WTC11 (cell line): ENCODE data around the gene RIF1. TPM values are rescaled to one million over a fixed set of nuclear protein-coding genes. Genes with fewer than 3 reads are reported as not detected.
"Not testable (repeated sequence)": the region's sequence is repeated elsewhere in the genome, so short reads cannot be mapped to it uniquely, and the experiment has no call there.

Experiments used
- ATAC-seq: fragments of 200-7000 bp; cut with Tn5 transposase; 2 replicates; pipeline ENCODE4 v1.10.0; 2021; ENCODE audit warnings: mild to moderate bottlenecking, moderate library complexity
- CTCF ChIA-PET: fragments of 300-600 bp; sonication (Branson Sonifier 250); formaldehyde crosslinking; loops from one replicate; lab custom pipeline; 2021; ENCODE audit warnings: antibody characterized with exemption; lab: Charles Lee
- POLR2A ChIA-PET: fragments of 350-600 bp; sonication (Branson Sonifier 250); formaldehyde crosslinking; loops from one replicate; lab custom pipeline; 2021; ENCODE audit warnings: antibody characterized with exemption; lab: Charles Lee
- DNase-seq: peaks from one replicate; pipeline ENCODE4 v3.0.0; 2021; ENCODE audit warnings: low spot score
- H3K27ac Mint-ChIP-seq: 2 replicates; pipeline ENCODE4 v1.8.0; 2021; ENCODE audit warnings: mixed read lengths
- H3K27me3 Mint-ChIP-seq: 2 replicates; pipeline ENCODE4 v1.8.0; 2021; ENCODE audit warnings: low read depth, mild to moderate bottlenecking, moderate library complexity, mixed read lengths
- H3K36me3 Mint-ChIP-seq: 2 replicates; pipeline ENCODE4 v1.8.0; 2021; ENCODE audit warnings: mixed read lengths
- H3K4me1 Mint-ChIP-seq: 2 replicates; pipeline ENCODE4 v1.8.0; 2022; ENCODE audit warnings: mixed read lengths
- H3K4me3 Mint-ChIP-seq: 2 replicates; pipeline ENCODE4 v1.8.0; 2021; ENCODE audit warnings: mild to moderate bottlenecking, moderate library complexity, mixed read lengths
- H3K9me3 Mint-ChIP-seq: 2 replicates; pipeline ENCODE4 v1.8.0; 2021; ENCODE audit warnings: mixed read lengths
- ATF6 ChIP-seq: sonication (generic); formaldehyde crosslinking; IDR thresholded peaks from 2 replicates; pipeline ENCODE4 v1.8.1; 2023; ENCODE audit warnings: mild to moderate bottlenecking, missing genetic modification reagents
- CDX4 ChIP-seq: fragments of 250-450 bp; sonication (Bioruptor Pico); IDR thresholded peaks from 2 replicates; pipeline ENCODE4 v1.9.0; 2021; ENCODE audit warnings: moderate library complexity, mild to moderate bottlenecking, inconsistent platforms, borderline replicate concordance
- CREM ChIP-seq: sonication (generic); formaldehyde crosslinking; IDR thresholded peaks from 2 replicates; pipeline ENCODE4 v1.8.1; 2022; ENCODE audit warnings: mild to moderate bottlenecking, missing genetic modification reagents, moderate library complexity
- GTF2I ChIP-seq: fragments of 250-450 bp; sonication (Bioruptor Pico); conservative IDR thresholded peaks from 2 replicates; pipeline ENCODE4 v1.4.0; 2021; ENCODE audit warnings: mild to moderate bottlenecking
- IRF1 ChIP-seq: sonication (generic); formaldehyde crosslinking; IDR thresholded peaks from 2 replicates; pipeline ENCODE4 v1.8.0; 2023; ENCODE audit warnings: missing genetic modification reagents
- IRF2 ChIP-seq: sonication (generic); formaldehyde crosslinking; IDR thresholded peaks from 2 replicates; pipeline ENCODE4 v1.8.0; 2022; ENCODE audit warnings: low read depth, missing genetic modification reagents, borderline replicate concordance
- NFE2L1 ChIP-seq: sonication (generic); formaldehyde crosslinking; IDR thresholded peaks from 2 replicates; pipeline ENCODE4 v1.8.1; 2023; ENCODE audit warnings: missing genetic modification reagents
- NR1H2 ChIP-seq: sonication (generic); formaldehyde crosslinking; IDR thresholded peaks from 2 replicates; pipeline ENCODE4 v1.9.0; 2021; ENCODE audit warnings: mild to moderate bottlenecking, moderate library complexity, missing genetic modification reagents
- PRRX2 ChIP-seq: fragments of 250-450 bp; sonication (Bioruptor Pico); IDR thresholded peaks from 2 replicates; pipeline ENCODE4 v1.8.0; 2021; ENCODE audit warnings: mild to moderate bottlenecking
- SOX15 ChIP-seq: fragments of 250-450 bp; sonication (Bioruptor Pico); IDR thresholded peaks from 2 replicates; pipeline ENCODE4 v1.9.0; 2021; ENCODE audit warnings: mild to moderate bottlenecking
- TEAD1 ChIP-seq: sonication (generic); formaldehyde crosslinking; IDR thresholded peaks from 2 replicates; pipeline ENCODE4 v1.8.0; 2022; ENCODE audit warnings: mild to moderate bottlenecking, missing genetic modification reagents
- ZNF232 ChIP-seq: sonication (generic); formaldehyde crosslinking; IDR thresholded peaks from 2 replicates; pipeline ENCODE4 v1.8.0; 2022; ENCODE audit warnings: mild to moderate bottlenecking, missing genetic modification reagents
- ZNF416 ChIP-seq: fragments of 250-450 bp; sonication (Bioruptor Pico); IDR thresholded peaks from 2 replicates; pipeline ENCODE4 v1.9.0; 2021; ENCODE audit warnings: mild to moderate bottlenecking, inconsistent platforms
- ZNF512 ChIP-seq: sonication (generic); formaldehyde crosslinking; IDR thresholded peaks from 2 replicates; pipeline ENCODE4 v1.8.1; 2022; ENCODE audit warnings: missing genetic modification reagents, borderline replicate concordance
- ZSCAN18 ChIP-seq: fragments of 250-450 bp; sonication (Bioruptor Pico); IDR thresholded peaks from 2 replicates; pipeline ENCODE4 v2.1.2; 2022; ENCODE audit warnings: mild to moderate bottlenecking, moderate library complexity
- total RNA-seq: library from RNA; stranded (reverse); gene quantifications from 3 replicates; pipeline ENCODE4 v1.2.3, GENCODE V29; 2021

Gene RIF1
- total RNA-seq, 1 experiment from 2014 or later = 96.9 TPM

GRCh38 chr2:151421681-151422080, 12.0 kb downstream of the RIF1 start:
- CTCF ChIA-PET = not testable (repeated sequence)

GRCh38 chr2:151422917-151423439, 13.3 kb downstream of the RIF1 start:
- Mint-ChIP-seq H3K4me3 (no peak overlapping the region), H3K4me1 (no peaks in the 10 kb centered on the region), H3K27me3 (no peaks in the 10 kb centered on the region; the same call in 1 of the 2 replicates), H3K36me3 (peaks cover 74% of the 10 kb centered on the region), H3K9me3 (no peaks in the 10 kb centered on the region), H3K27ac (no peak overlapping the region)
- TF ChIP-seq ZSCAN18 (CRISPR knock-in tag) (no peak), NFE2L1 (no peak), ZNF232 (CRISPR knock-in tag) (no peak), CDX4 (CRISPR knock-in tag) (no peak), ATF6 (CRISPR knock-in tag) (no peak), NR1H2 (CRISPR knock-in tag) (no peak), GTF2I (CRISPR knock-in tag) (no peak), SOX15 (CRISPR knock-in tag) (no peak), PRRX2 (CRISPR knock-in tag) (no peak), ZNF416 (CRISPR knock-in tag) (no peak)
- ATAC-seq (no peak), DNase-seq (no peak)
- ChIA-PET POLR2A (interaction anchor here (0.6 kb wide), 1 partner anchor 134 kb away, joined by 3 read pairs; no protein-coding TSS in a partner anchor), CTCF (no interaction called here)

More at GRCh38 chr2:151421681-151422080, 12.0 kb downstream of the RIF1 start:
- not testable (repeated sequence) for H3K4me1 Mint-ChIP-seq, DNase-seq, H3K27me3 Mint-ChIP-seq, H3K27ac Mint-ChIP-seq, ATAC-seq, H3K9me3 Mint-ChIP-seq, H3K4me3 Mint-ChIP-seq
- POLR2A ChIA-PET = interaction anchor here (0.7 kb wide), 1 partner anchor 157 kb away, joined by 4 read pairs; no protein-coding TSS in a partner anchor
- H3K36me3 Mint-ChIP-seq = peaks cover 80% of the 10 kb centered on the region

GRCh38 chr2:151423760-151424159, 14.1 kb downstream of the RIF1 start:
- Mint-ChIP-seq H3K4me3 (no peak overlapping the region), H3K27ac (peak overlapping the region; percentile 57; the same call in 1 of the 2 replicates), H3K27me3 (no peaks in the 10 kb centered on the region; the same call in 1 of the 2 replicates), H3K4me1 (no peaks in the 10 kb centered on the region), H3K36me3 (peaks cover 77% of the 10 kb centered on the region), H3K9me3 (no peaks in the 10 kb centered on the region)
- ChIA-PET POLR2A (no interaction called here), CTCF (no interaction called here)
- ATAC-seq = no peak
- no peak for DNase-seq
- no peak for TF ChIP-seq IRF1 (CRISPR knock-in tag)
- TF ChIP-seq CREM (CRISPR knock-in tag) = no peak
- TF ChIP-seq TEAD1 (CRISPR knock-in tag) = no peak
- no peak for TF ChIP-seq IRF2 (CRISPR knock-in tag)
- no peak for TF ChIP-seq ZNF512 (CRISPR knock-in tag)
